DLD1 (cell line): ENCODE data around the gene ANKMY2.

Source experiments
- in situ Hi-C: cut with HindIII; loops from 2 replicates; pipeline ENCODE4 v1.10.0; 2017; ENCODE audit warnings: low sequenced_read_pairs

ANKMY2 gene

DNA sequence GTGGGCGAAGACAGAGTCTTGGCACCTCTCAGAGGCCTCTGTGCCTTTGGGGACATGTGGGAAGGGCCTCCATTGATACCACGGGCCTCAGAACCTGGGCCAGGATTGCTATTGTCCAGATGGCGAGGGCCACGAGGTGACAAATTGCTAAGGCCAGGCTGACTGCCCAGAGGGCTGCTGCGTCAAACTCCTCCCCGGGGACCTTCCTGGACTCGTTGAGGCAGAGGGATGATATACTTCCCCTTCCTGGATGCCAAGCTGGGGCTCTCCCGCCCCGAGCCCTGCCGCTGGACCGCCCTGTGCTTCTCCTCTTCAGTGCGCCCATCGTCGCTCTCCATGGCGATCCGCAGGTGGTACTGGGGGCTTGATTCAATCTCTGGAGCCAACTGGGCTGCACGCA is 60.0 kb downstream of the ANKMY2 start:
- in situ Hi-C loops: no loop called here

DNA sequence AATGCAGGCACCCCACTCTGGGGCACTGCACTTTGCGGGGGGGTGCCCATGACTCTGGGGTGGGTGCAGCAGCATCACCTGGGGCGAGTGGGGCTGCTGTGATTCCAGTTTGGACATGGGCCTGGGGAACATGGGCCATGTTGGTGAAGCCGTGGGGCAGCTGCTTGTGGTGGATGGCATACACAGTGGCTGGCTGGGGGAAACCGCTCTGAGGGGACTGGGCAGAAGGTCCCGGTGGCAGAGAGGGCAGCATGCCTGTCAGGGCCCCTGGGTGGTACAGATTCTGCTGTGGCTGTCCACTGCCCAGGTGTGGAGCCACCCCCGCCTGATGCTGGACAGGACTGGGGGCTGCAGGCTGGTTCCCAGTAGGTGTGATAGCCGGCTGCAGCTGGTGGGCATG is 61.7 kb downstream of the ANKMY2 start:
- in situ Hi-C loops: no loop called here

DNA sequence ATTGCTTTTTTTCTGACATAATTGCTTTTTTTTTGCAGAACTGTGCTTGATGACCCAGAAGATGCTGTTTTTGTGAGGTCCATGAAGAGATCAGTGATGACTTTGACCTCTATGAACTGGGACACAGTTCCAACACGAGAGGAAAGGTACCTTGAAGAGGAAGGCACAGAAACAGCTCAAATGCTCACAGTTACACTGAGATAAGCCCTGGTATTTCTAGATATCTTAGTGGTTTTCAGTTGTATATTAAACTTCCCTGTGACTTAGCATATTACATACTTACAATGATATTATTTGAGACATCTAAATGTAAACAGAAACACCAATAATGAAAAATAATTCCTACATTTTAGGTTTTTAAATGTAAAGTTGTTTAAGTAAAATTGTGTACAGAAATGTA is 64.3 kb downstream of the ANKMY2 start:
- in situ Hi-C loops: no loop called here

DNA sequence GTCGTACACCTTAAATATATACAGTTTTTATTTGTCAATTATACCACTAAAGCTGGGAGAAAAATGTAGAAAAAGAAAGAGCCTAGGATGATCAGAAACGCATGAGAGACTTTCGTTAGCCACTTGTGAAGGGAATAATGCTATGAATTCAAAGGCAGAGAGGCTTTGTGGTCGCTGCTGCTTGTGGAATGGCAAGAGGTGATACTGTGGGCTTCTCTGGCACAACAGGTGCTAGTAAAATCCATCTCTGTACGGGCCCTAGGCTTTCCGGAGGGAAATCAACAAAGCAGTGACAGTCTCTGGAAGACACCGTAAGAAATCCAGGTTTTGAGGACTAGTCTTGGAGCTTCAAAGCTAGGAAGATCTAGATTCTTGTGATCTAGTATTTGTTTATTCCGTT is 66.3 kb downstream of the ANKMY2 start:
- in situ Hi-C loops: no loop called here

DNA sequence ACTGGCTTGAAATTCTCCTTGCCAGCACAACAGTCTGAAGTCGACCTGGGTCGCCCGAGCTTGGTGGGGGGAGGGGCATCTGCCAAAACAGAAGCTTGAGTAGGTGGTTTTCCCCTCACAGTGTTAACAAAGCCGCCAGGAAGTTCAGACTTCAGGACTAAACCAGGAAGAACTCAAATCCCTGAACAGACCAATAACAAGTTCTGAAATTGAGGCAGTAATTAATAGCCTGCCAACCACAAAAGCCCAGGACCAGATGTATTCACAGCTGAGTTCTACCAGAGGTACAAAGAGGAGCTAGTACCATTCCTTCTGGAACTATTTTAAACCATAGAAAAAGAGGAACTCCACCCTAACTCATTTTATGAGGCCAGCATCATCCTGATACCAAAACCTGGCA is 73.6 kb downstream of the ANKMY2 start:
- in situ Hi-C loops: loop anchor here (25.0 kb wide), 1 partner anchor 435 kb away; no protein-coding TSS in a partner anchor

DNA sequence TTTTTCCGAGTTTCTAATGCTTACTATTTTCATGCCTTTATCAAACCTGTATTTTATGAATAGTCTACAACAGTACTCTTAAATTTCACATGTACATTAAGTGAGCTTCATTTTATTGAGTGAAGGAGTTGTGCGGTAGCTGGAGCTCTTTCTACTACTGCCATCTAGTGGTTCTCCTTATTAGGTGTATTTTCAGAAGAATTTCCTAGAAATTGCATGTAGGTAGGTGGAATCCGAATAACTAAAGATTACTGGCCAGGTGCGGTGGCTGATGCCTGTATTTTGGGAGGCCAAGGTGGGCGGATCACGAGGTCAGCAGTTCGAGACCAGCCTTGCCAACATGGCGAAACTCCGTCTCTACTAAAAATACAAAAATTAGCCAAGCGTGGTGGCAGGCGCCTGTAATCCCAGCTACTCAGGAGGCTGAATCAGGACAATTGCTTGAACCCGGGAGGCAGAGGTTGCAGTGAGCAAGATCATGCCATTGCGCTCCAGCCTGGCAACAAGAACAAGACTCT is 80.6 kb downstream of the ANKMY2 start:
- in situ Hi-C loops: loop anchor here (25.0 kb wide), 1 partner anchor 428 kb away; no protein-coding TSS in a partner anchor

DNA sequence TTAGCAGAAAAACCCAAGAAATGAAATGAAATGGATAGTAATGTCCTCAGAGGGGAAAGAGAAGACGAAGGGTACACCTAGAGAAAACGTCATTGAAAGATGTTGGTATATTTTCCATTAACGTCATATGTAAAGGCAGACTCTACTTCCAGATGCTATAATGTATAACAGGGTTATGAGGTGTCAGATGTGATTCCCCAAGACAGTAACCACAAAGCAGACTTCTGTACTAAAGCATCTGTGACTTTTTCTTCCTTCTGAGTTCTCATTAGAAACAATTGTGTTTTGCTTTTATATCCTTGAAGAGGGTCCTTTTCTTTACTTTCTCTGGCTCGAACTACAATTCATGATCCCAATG is 81.6 kb downstream of the ANKMY2 start:
- in situ Hi-C loops: loop anchor here (25.0 kb wide), 1 partner anchor 427 kb away; no protein-coding TSS in a partner anchor

DNA sequence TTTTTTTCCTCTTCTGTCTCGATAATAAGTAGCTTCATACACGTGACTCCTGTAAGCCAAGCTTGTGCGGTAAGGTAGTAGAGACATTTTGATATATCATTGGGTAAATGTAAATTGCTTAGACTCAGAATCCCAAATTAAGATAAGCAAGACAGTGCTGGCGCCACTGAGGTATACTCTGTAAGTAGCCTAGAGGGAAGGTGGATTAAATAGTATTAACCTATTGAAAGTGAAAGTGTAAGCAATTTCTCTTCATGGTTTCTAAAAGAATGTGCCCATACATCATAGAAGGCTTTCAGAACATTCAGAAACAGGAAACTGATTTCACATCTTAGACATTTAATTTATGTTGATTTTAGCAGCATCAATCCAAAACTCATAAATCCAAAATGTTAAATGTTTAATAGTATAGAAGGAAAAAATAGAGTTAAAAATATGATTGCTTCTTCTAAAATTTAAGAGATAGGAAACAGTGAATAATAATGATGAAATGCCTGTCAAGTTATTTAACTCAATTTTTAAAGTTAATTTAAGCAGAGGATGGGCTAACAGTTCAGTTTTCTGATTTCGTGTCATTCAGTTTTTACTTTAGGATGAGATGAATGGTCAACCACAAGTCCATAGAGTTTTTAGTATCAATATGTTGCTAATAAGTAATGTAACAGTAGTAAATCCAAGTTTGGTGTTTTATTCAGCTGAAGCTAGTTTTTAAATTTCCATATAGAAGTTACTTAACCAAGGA is 82.1 kb downstream of the ANKMY2 start:
- in situ Hi-C loops: loop anchor here (25.0 kb wide), 1 partner anchor 426 kb away; no protein-coding TSS in a partner anchor

DNA sequence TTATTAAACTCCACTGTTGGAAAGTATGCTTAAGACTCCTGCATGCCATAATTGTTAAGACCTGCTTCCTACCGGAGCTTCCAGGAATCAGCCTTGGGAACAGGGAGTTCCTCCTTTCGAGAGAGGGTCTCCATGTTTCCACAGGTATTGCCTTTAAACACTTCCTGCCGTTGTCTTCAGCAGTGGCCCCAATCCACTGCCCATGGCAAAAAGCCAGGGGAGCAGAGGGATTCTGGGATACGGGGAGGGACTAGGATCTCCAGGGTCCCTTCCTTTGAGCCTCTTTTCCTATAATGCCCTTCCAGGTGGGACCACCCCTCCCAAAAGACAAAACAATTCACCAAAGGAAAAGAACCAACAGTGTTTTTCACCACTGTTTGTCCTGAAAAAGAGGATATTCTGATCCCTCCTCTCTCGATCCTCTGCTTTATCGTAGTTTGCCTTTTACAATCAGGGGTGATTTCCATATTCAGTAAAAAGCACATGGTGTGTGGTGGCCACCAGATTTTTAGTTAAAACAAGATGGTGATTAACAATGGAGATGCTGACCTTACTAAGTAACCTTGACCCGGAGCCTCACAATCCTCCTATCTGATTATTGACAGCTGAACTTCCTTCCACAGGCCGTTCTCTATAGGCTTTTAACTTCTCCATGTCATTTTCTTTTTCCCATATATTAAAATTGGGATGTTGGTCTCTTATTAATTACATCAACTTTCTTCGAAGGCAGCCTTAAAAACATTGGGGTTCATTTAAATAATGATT is 82.9 kb downstream of the ANKMY2 start:
- in situ Hi-C loops: loop anchor here (25.0 kb wide), 1 partner anchor 425 kb away; no protein-coding TSS in a partner anchor

DNA sequence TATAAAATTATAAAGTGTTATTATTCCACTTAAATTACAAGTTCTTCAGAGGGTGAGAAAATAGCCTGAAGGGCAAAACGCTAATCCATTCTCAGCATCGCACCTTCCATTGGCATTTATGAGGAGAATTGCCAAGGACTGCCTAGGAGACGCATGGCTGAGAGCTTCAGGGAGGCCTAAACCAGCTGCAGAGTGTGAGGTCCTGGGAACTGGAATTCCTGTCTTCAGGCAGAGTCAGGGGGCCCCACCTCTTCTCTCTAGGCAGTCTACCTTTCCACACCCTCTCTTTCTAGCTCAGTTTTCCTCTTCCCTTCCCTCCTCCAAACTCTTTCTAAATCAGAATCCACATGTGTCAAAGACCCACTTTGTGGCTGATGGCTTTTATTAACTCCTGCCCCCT is 83.6 kb downstream of the ANKMY2 start:
- in situ Hi-C loops: loop anchor here (25.0 kb wide), 1 partner anchor 425 kb away; no protein-coding TSS in a partner anchor

DNA sequence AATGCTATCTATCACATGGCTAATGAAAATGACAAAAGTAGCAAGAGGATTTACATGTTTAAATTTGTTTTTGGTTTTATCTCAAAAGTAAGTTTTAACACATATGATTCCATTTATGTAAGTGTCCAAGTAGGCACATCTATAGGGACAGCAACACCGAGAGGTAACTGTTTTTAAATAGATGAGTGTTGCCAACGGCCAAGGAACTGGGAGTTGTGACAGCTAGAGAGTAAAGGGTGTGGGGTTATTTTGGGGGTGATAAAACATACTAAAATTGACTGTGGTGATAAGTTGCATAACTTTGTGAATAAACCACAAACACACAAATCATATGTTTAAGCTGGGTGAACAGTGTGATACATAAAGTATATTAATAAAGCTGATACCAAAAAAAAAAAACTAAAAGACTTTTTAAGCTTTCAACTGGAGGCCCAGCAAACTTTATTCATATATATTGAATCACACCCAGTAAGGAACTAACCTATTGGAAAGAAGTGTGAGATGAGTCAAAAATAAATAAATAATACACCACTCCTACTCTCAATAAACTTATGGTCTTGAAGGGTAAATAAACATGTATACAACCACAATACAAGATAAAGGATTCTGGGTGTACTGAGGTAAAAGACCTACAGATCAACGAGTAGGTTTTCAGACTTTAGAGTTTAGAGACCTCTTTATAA is 85.9 kb downstream of the ANKMY2 start:
- in situ Hi-C loops: loop anchor here (25.0 kb wide), 1 partner anchor 422 kb away; no protein-coding TSS in a partner anchor

DNA sequence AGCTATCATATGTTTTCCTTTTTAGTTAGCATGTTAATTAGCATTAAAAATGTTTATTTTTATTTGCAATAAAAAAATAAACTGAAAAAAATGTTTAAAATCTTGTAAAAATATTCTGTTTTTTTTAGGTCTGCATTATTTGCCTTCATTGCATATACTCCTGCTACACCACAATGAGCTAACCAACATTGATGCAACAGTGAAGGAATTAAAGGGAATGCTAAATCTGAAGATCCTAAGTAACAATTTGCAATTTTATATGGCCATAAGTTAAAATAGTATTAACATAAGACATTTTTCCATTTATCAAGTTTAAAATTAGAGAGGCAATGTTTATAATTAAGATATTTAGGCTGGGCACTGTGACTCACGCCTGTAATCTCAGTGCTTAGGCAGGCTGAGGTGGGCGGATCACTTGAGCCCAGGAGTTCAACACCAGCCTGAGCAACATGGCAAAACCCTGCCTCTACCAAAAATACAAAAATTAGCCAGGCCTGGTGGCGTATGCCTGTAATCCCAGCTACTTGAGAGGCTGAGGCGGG is 86.7 kb downstream of the ANKMY2 start:
- in situ Hi-C loops: loop anchor here (25.0 kb wide), 1 partner anchor 422 kb away; no protein-coding TSS in a partner anchor

DNA sequence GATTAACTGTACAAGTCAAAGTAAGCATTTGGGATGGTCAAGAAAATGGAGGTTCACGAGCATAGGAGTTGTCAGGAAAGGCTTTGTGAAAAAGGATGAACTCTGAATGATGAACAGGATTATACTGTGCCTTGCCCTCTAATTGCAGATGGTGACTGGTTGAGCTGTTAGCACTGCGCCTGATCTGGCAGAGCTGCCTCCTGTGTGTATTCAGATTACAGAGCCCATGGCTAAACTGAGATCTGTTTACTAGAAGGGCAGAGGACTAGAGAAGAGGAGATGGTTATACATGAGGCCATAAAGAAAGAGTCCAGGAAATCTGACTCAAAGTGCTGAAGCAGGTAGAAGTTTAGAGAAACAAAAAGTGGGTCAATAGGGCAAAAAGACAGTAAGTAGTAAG is 89.2 kb downstream of the ANKMY2 start:
- in situ Hi-C loops: loop anchor here (25.0 kb wide), 1 partner anchor 419 kb away; no protein-coding TSS in a partner anchor

DNA sequence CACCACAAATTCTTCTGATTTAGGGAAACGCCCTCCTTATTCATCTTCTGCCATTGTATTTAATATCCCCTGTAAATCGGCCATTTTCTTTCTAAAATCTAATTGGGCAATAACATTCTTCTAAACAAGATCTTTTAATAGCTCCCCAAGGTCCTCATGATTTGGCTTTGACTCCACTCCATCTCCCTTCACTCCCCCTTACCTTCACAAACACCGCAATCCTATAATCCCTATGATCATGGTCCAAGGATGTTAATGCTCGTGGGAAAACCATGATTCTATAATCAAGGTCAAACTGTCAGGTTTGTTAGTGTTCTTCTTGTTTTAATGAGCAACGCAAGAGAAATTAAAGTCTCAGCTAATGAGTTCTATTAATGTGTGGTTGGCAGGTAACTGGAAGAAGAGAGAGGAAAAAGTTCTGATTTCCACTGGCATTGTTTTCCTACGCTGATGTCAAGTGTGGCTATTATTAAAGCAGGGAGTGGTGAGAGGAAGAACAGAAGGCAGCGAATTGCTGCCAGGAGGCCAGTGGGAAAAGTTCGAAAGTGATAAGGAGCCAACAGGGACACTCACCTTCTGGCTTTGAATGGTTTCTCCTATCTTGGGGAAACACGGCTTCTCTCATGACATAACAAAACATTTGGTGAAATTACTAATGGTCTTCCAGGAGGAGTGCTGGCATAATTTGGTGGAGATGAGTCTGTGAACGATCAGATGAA is 90.9 kb downstream of the ANKMY2 start:
- in situ Hi-C loops: loop anchor here (25.0 kb wide), 1 partner anchor 417 kb away; no protein-coding TSS in a partner anchor

DNA sequence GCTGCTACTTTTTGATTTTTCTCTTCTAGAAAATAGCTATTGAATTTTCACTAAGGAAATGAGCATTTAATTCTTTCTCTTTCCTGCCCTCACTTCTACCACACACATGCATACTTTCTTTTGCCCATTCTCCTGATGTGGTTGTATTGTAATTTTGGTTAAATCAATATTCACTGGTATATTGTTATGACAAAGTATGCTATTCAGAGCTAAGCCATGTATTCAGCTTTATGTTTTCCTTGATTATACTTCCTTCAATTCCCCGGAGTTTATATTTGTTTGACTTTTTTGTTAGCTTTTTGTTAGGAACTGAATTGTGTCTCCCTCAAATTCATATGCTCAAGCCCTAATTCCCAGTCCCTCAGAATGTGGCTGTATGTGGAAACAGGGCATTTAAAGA is 94.9 kb downstream of the ANKMY2 start:
- in situ Hi-C loops: loop anchor here (25.0 kb wide), 1 partner anchor 413 kb away; no protein-coding TSS in a partner anchor
